ENCODE data around the gene MYDGF.

Gene MYDGF

DNA sequence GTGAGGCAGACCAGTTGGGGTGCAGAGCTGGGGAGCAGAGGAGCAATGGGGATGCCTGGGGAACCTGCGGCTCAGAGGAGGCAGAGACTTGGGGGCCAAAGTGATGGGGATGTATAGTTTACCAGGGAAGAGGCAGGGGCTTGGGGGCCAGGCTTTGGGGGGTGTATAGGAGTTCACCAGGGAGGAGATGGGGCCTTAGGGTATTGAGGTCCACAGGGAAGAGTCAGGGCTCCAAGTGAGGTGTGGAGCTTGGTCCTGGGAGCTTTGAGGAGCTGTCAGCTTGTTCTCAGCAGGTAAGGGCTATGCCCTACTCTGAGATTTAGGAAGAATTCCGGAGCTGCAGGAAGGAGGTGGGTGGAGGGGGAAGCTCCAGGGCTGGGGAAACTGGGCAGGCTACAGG, 20.0 kb downstream of the MYDGF start:
- H3K4me3 ChIP-seq (ENCODE audit: low read length) = no peak overlapping the region
- TF ChIP-seq ZNF274 (IDR thresholded peaks at IDR 0.05; ENCODE audit: low read depth, low read length) = no peak

DNA sequence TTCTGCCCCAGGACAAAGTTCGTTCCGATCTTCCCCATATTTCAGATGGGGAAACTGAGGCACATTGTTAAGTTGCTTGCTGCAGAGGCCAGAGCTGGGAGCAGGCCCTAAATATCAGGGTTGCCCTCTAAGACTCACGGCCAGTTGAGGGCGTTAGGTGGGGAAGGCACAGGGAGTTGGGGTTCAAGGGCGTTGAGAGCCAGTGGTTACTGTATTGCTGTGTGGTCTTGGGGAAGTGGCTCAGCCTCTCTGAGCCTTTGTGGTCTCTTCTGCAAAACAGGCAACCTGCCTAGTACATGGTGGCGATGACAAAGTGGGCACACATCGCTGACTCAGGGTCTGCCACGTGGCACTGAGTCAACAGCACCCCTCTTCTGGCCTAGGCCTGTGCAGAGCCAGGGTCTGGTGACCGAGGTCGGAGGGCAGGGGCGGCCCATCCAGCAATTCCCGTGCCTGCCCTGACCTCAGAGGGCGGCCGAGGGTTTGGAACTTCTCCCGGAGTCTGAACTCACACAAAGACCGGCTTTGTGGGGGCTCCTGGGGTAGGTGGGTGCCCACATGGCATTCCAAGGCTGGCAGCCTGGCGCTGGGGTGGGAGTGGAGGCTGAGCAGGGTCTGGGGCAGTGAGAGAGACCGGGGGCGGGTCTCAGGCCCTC, 20.6 kb downstream of the MYDGF start:
- H3K4me3 ChIP-seq (ENCODE audit: low read length) = no peak overlapping the region
- no peak for TF ChIP-seq ZNF274 (IDR thresholded peaks at IDR 0.05; ENCODE audit: low read depth, low read length)

DNA sequence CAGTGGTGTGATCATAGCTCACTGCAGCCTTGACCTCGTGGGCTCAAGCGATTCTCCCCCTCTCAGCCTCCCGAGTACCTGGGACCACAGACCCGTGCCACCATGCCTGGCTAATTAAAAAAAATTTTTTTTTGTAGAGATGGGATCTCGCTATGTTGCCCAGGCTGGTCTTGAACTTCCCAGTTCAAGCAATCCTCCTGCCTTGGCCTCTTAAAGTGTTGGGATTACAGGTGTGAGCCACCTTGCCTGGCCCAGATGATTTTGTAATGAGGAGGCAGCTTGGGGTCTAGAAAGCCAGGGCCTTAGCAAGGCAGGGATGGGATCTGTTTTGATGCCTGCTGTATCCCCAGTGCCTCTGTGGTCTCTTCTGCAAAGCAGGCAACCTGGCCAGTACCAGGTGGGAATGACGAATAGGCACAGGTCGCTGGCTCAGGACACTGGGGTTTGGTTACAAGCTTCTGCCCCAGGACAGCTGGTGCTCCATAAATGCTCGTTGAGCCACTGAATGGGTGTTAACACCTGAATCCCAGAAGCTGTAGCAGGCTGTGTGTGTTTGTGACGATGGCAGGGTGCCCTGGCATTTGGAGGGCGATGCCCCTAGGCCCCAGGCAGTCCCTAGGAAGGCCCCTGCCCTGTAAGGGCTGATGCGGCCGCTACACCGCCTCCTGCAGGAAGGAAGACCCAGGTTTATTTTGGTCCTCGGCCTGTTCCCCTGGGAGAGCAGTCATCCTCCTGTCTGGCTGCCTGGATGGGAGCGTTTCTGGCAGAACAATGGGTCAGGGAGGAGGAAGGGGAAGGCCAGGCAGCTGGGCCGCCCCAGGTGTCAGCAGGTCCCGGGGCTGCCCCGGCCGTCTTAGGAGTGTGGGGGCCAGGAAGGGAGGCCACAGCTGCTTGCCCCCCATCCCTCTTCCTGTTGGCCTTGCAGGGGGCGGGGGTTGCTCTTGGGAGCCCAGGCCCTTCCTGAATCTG, 22.2 kb downstream of the MYDGF start:
- TF ChIP-seq ZNF274 (IDR thresholded peaks at IDR 0.05; ENCODE audit: low read depth, low read length) = no peak
- no peak overlapping the region for H3K4me3 ChIP-seq (ENCODE audit: low read length)

DNA sequence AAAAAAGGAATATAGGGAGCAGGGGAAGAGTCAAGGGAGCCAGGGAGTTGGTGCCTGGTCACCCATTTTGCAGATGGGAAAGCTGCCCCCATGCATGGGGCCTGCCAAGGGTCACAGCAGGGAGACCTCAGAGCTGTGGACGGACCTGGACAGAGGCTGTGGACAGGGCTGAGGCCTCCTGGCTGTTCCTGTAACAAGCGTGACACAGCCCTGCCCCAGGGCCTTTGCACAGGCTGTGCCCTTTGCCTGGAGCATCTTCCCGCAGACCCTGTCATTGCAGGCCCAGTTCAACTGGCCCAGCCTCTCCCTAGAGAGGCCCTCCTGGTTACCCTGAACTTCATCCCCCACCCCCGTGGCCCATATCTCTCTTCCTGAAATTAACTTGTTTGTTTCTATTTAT, 24.4 kb downstream of the MYDGF start:
- no peak overlapping the region for H3K4me3 ChIP-seq (ENCODE audit: low read length)
- no peak for TF ChIP-seq ZNF274 (IDR thresholded peaks at IDR 0.05; ENCODE audit: low read depth, low read length)

DNA sequence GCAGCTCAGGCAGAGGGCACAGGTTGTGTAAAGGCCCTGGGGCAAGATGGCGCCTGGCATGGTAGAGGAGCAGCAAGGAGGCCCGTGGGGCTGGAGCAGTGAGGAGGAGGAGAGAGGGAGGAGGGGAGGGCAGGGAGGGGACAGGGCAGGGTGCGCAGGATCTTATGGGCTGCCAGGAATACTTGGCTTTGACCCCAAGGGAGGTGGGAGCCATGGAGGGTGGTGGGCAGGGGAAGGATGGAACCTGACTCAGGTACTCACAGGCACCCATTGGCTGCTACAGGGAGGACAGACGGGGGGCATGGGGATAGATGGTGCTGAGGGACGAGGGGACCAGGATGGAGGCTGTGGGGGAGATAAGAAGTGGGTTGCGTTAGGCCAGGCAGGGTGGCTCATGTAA, 27.5 kb downstream of the MYDGF start:
- no peak overlapping the region for H3K4me3 ChIP-seq (ENCODE audit: low read length)
- TF ChIP-seq ZNF274 (IDR thresholded peaks at IDR 0.05; ENCODE audit: low read depth, low read length) = no peak

DNA sequence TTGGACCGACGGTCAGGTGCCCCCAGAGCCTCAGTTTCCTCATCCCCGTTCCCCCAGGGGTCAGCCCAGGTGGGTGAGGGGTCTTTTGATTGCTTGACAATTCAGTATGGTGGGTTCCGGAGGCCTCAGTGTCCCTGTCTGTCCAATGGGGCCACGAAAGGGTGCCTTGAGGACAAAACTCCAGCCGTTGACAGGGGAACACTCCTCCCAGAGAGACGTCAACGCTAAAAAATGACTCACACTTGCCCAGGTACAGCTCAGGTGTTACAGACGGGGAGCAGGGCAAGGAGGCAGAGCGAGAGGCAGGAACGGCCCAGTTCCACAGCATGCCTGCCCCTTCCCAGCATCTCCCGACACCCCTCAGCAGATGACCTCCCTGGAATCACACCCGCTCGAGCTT, 29.0 kb downstream of the MYDGF start:
- TF ChIP-seq ZNF274 (IDR thresholded peaks at IDR 0.05; ENCODE audit: low read depth, low read length) = no peak

DNA sequence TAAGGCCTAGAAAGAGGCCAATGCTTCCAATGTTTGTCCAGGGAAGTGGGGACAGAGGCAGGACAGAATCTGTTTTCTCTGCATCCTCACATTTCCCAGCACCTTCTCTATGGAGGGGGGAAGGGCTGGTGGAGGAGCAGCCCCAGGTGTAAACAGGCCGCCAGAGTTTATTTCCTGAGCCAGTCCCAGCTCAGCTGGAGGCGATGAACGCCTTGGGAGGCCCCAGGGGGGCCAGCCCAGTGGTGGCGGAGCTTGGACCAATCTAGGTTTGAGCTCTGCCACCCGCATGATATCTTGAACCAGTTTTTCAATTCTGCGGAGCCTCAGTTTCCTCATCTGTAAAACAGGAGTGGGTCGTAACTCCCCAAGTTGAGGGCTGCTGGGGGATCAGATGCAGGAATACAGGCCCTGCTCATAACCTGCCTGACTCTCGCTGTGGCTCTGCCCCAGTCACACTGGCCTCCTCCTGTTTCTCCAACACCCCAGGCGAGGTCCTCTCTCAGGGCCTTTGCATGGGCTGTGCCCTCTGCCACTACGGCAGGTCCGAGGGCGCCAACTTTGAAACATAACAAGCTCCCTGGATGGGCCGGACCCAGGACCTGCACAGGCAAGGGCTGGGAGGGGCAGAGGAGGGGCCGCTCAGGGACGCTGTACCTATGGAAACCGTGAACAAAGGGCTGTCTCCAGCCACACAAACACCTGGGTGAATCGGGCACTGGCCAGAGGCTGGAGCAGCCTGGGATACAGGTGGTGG, 29.7 kb downstream of the MYDGF start:
- TF ChIP-seq ZNF274 (IDR thresholded peaks at IDR 0.05; ENCODE audit: low read depth, low read length) = no peak
- H3K4me3 ChIP-seq (ENCODE audit: low read length) = peak overlapping the region; percentile 86

More for the DNA sequence above, 29.0 kb downstream of the MYDGF start:
- H3K4me3 ChIP-seq (ENCODE audit: low read length) = no peak overlapping the region

DNA sequence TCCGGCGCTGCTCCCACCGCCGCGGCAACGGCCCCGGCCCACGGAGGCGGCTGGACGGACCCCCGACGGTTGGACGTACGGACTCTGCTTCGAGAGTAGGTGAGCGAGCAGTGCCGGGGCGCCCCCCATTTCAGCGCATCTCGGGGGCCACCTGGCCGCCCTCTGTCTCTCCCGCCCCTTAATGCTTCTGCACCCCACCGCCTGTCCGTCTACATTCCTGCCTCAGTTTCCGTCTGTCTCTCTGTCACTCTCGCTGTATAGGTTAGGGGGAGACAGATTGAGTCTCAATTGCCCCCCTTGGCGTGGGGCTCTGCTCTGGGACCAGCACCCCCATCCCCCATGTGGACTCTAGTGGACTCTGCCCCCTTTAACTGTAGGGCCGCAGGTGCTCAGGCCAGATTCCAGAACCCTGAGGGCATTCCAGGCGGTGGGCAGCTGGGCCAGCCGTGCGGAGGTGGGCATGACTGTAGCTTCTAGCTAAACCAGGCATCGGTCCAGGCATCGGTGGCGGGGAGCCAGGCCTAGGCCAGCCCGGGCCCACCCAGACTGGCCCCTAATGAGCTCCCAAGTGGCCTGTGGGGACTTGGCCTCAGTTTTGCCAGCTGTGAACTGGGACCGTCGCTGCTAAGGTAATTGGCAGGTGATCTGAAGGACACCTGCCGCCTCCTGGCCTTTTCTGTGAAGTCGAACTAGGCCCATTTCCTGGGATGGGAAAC, 30.5 kb downstream of the MYDGF start:
- TF ChIP-seq ZNF274 (IDR thresholded peaks at IDR 0.05; ENCODE audit: low read depth, low read length) = no peak
- peak overlapping the region; percentile 86 for H3K4me3 ChIP-seq (ENCODE audit: low read length)

DNA sequence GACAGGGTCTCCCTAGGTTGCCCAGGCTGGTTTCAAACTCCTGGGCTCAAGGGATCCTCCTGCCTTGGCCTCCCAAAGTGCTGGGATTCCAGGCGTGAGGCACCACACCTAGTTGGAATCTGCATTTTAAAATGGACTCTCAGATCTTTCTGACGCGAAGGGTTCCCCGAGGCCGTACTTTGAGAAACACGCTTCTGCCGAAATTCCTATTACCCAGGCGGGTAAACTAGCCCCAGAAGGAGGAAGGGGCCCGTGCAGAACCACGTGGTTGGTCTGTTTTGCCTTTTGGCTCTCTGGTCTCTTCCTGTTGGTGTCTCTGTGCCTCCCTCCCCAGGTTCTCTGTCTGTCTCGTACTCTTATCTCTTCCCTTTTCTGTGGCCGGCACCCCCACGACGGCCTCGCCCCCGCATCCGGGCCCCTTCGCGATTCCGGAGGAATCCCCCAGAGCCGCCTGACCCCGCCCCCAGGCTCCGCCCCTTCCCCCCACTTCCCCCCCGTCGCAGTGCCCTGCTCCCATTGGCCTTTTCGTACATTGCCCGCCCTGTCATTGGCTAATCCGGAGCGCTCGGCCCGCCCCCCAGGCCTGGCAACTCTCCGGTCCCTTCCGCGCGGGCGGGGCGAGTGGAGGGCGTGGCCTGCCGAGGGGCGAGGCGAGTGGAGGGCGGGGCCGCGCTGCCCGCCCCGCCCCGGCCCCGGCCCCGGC, 31.2 kb downstream of the MYDGF start, which contains the start of gene TNFAIP8L1:
Gene TNFAIP8L1 (plus strand): TSS at position 689 of the 703 bp plus-strand sequence. CDS start 12,354 bp downstream, outside the sequence.
- TF ChIP-seq ZNF274 (IDR thresholded peaks at IDR 0.05; ENCODE audit: low read depth, low read length) = no peak
- H3K4me3 ChIP-seq (ENCODE audit: low read length) = peak within 1 kb of the TSS; percentile 86

DNA sequence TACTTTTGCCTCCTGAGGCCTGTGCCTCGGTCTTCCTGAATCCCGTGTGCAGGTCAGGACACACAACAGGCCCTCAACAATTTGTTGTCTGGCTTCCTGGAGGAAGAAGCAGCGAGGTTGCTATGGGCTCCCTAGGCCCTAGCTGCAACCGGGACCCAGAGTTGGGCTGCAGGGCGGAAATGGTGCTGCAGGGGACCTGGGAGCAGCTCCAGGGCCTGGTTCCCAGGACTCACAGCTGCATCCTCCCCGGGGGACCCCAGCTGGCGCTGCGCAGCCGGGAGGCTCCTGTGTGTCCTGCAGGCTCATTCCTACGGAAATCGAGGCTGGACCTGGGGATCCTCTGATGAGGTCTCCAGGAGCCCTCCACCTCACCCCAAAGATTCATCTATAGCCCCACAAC, 31.8 kb downstream of the MYDGF start:
- no peak overlapping the region for H3K4me3 ChIP-seq (ENCODE audit: low read length)
- no peak for TF ChIP-seq ZNF274 (IDR thresholded peaks at IDR 0.05; ENCODE audit: low read depth, low read length)

DNA sequence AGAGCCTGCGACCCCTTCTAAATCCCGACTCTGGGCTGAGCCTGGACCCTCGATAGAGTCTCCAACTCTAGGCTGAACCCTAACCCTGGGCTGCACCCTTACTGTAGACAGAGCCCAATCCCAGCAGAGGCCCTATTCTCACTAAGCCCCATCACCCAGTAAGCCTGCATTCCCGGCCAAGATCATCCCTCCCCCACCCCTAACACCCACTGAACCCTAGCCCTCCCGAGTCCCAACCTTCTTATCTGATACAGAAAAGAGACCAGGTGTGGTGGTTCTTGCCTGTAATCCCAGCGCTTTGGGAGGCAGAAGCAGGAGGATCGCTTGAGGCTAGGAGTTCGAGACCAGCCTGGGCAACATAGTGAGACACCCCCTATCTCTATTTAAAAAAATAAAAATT, 33.4 kb downstream of the MYDGF start:
- H3K4me3 ChIP-seq (ENCODE audit: low read length) = no peak overlapping the region
- no peak for TF ChIP-seq ZNF274 (IDR thresholded peaks at IDR 0.05; ENCODE audit: low read depth, low read length)

DNA sequence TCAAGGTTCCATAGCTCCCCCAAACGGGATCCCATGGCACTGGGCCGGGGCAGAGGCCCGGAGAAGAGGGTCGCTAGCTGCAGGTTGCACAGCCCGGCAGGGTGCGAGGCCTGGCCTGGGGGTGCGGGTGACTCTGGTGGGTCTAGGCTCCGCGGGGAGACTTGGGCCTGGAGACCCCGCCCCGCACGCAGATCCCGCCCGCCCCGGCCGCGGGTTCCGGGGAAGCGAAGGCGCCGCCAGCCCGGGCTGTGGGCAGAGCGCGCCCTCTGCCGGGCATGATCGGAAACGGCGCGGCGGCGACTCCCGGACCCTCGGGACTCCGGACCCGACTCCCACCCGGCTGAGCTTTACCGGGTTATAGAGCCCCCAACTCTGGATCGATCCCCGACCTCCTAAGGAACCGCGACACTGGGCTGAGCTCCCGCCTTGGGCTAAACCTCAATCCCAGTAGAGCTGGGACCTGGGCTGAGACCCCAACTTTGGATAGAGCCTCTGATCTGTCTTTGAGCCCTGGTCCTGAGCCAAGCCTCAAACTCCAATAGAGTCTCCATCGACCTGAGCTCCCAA, 33.9 kb downstream of the MYDGF start:
- TF ChIP-seq ZNF274 (IDR thresholded peaks at IDR 0.05; ENCODE audit: low read depth, low read length) = no peak
- peak overlapping the region; percentile 49; the same call in 1 of the 2 replicates for H3K4me3 ChIP-seq (ENCODE audit: low read length)

DNA sequence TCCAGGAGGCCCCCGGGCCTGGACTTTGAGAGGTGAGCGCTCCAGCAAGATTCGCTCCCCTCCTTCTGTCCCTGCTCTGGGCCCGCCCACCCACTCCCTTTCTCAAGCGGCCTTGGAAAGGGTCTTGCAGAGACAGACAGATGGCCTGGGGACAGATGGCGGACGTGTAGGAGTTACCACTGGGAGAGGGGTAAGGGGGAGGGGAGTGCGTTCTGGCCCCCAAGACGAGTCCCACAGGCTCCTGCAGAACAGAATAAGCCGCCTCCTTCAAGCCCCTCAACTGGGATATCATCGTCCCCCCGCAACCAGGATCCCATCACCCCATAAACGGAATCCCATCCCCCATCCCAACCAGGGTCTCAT, 34.4 kb downstream of the MYDGF start:
- peak overlapping the region; percentile 49; the same call in 1 of the 2 replicates for H3K4me3 ChIP-seq (ENCODE audit: low read length)
- no peak for TF ChIP-seq ZNF274 (IDR thresholded peaks at IDR 0.05; ENCODE audit: low read depth, low read length)

Data from GM08714 (cell line).